ENCODE data around the gene TRIM62. TPM values are rescaled to one million over a fixed set of nuclear protein-coding genes. Genes with fewer than 3 reads are reported as not detected.

The TRIM62 gene
- total and polyA plus RNA-seq, 4 donors = 0.60 to 1.3 (median 1.1) TPM

GRCh38 chr1:33151116-33151515 is 30.7 kb downstream of the TRIM62 start:
- DNase-seq (ENCODE audit: low spot score) = no peak
- H3K9me3 ChIP-seq (ENCODE audit: control insufficient read depth in 4 of 4, low read length in 3 of 4) = no peaks in the 10 kb centered on the region
- H3K9ac ChIP-seq (ENCODE audit: low read depth in 1 of 2, low read length in 2 of 2) = no peak overlapping the region
- no peak for TF ChIP-seq CTCF (IDR thresholded peaks at IDR 0.05; ENCODE audit: low read depth, low read length, missing input control)
- no peak for TF ChIP-seq FOXA1 (IDR thresholded peaks at IDR 0.05)
- no peaks in the 10 kb centered on the region for H3K27me3 ChIP-seq (ENCODE audit: control insufficient read depth in 4 of 4, insufficient read depth in 4 of 4, low read length in 3 of 4)
- no peaks in the 10 kb centered on the region for H3K4me1 ChIP-seq (ENCODE audit: control insufficient read depth in 4 of 4, insufficient read depth in 4 of 4, low read length in 3 of 4)
- WGBS = 80% methylated on average over 7 of the region's 7 CpGs
- H3K4me3 ChIP-seq (ENCODE audit: low read depth in 1 of 3, low read length in 3 of 3) = no peak overlapping the region
- no peak overlapping the region for H3K27ac ChIP-seq (ENCODE audit: low read depth in 1 of 2, low read length in 2 of 2)
- H3K36me3 ChIP-seq (ENCODE audit: control insufficient read depth in 4 of 4, insufficient read depth in 3 of 4, low read depth in 1 of 4, low read length in 3 of 4) = no peaks in the 10 kb centered on the region

DNA sequence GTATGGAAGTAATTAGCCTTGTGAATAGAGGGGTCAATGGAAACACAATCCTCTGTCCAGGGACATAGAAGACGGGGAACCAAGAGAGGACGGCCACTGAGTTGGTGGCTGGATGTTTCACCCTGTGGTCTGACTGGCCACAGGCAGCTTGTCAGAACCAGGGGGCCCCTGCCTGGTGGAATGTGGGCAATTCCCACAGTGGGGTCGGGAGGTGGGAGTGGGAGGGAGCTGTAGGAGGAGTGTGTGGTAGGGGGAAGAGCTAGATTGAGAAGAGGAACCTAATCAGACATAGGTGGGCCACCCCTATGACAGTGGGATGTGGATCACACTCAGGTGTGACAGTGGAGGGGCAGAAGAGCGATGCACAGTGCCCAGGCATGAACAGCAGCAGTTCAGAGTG is 31.3 kb downstream of the TRIM62 start:
- Histone ChIP-seq H3K4me1 (ENCODE audit: control insufficient read depth in 4 of 4, insufficient read depth in 4 of 4, low read length in 3 of 4) (no peaks in the 10 kb centered on the region), H3K27ac (ENCODE audit: low read depth in 1 of 2, low read length in 2 of 2) (no peak overlapping the region)

More for the DNA sequence above, 31.3 kb downstream of the TRIM62 start:
- no peak for DNase-seq (ENCODE audit: low spot score)
- H3K36me3 ChIP-seq (ENCODE audit: control insufficient read depth in 4 of 4, insufficient read depth in 3 of 4, low read depth in 1 of 4, low read length in 3 of 4) = no peaks in the 10 kb centered on the region
- WGBS = 87% methylated on average over 4 of the region's 4 CpGs
- no peak overlapping the region for H3K9ac ChIP-seq (ENCODE audit: low read depth in 1 of 2, low read length in 2 of 2)
- no peaks in the 10 kb centered on the region for H3K9me3 ChIP-seq (ENCODE audit: control insufficient read depth in 4 of 4, low read length in 3 of 4)
- TF ChIP-seq, protein P1, sequence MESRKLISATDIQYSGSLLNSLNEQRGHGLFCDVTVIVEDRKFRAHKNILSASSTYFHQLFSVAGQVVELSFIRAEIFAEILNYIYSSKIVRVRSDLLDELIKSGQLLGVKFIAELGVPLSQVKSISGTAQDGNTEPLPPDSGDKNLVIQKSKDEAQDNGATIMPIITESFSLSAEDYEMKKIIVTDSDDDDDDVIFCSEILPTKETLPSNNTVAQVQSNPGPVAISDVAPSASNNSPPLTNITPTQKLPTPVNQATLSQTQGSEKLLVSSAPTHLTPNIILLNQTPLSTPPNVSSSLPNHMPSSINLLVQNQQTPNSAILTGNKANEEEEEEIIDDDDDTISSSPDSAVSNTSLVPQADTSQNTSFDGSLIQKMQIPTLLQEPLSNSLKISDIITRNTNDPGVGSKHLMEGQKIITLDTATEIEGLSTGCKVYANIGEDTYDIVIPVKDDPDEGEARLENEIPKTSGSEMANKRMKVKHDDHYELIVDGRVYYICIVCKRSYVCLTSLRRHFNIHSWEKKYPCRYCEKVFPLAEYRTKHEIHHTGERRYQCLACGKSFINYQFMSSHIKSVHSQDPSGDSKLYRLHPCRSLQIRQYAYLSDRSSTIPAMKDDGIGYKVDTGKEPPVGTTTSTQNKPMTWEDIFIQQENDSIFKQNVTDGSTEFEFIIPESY (IDR thresholded peaks at IDR 0.05) = no peak
- TF ChIP-seq FOXA2 (IDR thresholded peaks at IDR 0.05) (no peak), SP1 (IDR thresholded peaks at IDR 0.05) (no peak), YY1 (IDR thresholded peaks at IDR 0.05) (no peak), FOXA1 (IDR thresholded peaks at IDR 0.05) (no peak), NR2F2 (IDR thresholded peaks at IDR 0.05) (no peak), JUND (IDR thresholded peaks at IDR 0.05) (no peak), RAD21 (IDR thresholded peaks at IDR 0.05) (no peak), HNF4G (IDR thresholded peaks at IDR 0.05) (no peak), EGR1 (IDR thresholded peaks at IDR 0.05; ENCODE audit: low read depth in 2 of 2) (no peak), CTCF (IDR thresholded peaks at IDR 0.05; ENCODE audit: low read depth, low read length, missing input control) (no peak), ATF3 (IDR thresholded peaks at IDR 0.05) (no peak), HNF4A (conservative IDR thresholded peaks at IDR 0.05) (no peak), RXRA (IDR thresholded peaks at IDR 0.05) (no peak)
- TF ChIP-seq, protein P2, sequence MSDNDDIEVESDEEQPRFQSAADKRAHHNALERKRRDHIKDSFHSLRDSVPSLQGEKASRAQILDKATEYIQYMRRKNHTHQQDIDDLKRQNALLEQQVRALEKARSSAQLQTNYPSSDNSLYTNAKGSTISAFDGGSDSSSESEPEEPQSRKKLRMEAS (IDR thresholded peaks at IDR 0.05) = no peak
- no peak overlapping the region for H3K4me3 ChIP-seq (ENCODE audit: low read depth in 1 of 3, low read length in 3 of 3)
- no peaks in the 10 kb centered on the region for H3K27me3 ChIP-seq (ENCODE audit: control insufficient read depth in 4 of 4, insufficient read depth in 4 of 4, low read length in 3 of 4)
